Frontal cortex (tissue), 4 donors: ENCODE results near the gene NACA2. TPM values are rescaled to one million over a fixed set of nuclear protein-coding genes. Genes with fewer than 3 reads are reported as not detected.
"Not testable (repeated sequence)": the region's sequence is repeated elsewhere in the genome, so short reads cannot be mapped to it uniquely, and the experiment has no call there.

Experiments
- DNase-seq, 2 donors: peaks; one replicate each; pipeline ENCODE4 v3.0.0; 2012; ENCODE audit warnings: low spot score in 2 of 2
- FAIRE-seq: peaks from 2 replicates; lab custom pipeline; 2012; peaks lifted over from hg19 to GRCh38; lab: Jason Lieb, UNC
- total RNA-seq: library from RNA; depleted of rRNA; stranded (reverse); fragments of >200 nt; gene quantifications from one replicate; pipeline ENCODE4 v1.2.3, GENCODE V29; 2014
- donor health status: control.
- donor health status: control.
- donor health status: control.

NACA2 gene
- total RNA-seq, 1 donor from 2014 or later, result not detected

DNA sequence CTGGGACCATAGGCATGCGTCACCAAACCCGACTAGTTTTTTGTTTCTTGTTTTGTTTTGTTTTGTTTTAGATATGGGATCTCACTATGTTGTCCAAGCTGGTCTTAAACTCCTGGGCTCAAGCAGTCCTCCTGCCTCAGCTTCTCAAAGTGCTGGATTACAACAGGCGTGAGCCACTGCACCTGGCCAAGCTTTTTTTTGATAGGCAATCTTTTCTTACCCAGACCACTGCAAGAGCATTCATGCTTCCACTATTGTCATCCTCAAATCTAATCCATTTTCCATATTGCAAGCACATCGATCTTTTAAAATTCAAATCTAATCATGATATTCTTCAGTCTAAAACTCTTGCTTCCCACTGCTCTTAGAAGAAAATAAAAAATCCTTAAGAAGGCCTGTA is 10.3 kb upstream of the NACA2 start:
- DNase-seq (no peak), FAIRE-seq (no peak)

DNA sequence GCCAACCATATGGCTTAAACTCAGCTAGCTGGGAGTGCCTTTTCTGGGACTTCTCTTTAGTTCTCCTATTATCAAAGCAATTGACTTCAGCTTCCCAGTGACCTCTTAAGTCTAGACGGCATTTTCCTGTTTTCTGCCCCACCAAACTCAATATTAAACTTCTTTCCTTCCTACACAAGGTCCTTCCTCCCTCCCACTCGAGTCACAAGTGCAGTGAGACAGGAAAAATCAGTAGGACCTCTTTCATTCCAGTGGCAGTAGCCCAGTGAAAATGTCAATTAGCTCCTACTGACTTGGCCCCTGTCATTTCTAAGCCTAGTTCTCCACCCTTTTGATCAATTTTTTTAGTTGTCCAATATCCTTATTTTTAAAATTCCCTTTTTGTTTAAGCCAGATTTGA is 9.6 kb upstream of the NACA2 start:
- FAIRE-seq (no peak), DNase-seq (no peak)

GRCh38 chr17:61599608-61600007 is 8.6 kb upstream of the NACA2 start:
- FAIRE-seq (no peak), DNase-seq (no peak)

- FAIRE-seq, result no peak
- no peak for DNase-seq
Observed at GRCh38 chr17:61598014-61598413, 7.0 kb upstream of the NACA2 start.

DNA sequence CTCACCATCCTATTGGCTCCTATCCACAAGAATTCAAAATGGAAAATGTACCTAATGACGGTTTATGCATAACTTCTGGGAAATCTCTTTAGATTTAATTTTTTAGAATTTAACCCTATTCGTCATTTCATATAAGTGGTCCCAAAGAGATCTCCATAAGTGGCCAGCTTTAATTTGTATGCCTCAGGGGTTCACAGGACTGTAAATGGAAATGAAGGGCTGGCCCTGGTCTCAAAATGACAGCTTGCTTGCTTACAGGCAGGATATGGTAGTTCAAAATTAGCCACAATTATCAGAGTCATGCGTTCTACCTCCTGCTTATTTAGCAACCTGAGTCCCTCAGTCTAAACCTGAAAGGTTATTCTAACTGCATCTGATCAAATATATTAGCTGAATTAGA is 6.6 kb upstream of the NACA2 start:
- no peak for FAIRE-seq

GRCh38 chr17:61595418-61596186 is 4.6 kb upstream of the NACA2 start:
- FAIRE-seq (no peak), DNase-seq (no peak)

More for the DNA sequence above, 6.6 kb upstream of the NACA2 start:
- no peak for DNase-seq

DNA sequence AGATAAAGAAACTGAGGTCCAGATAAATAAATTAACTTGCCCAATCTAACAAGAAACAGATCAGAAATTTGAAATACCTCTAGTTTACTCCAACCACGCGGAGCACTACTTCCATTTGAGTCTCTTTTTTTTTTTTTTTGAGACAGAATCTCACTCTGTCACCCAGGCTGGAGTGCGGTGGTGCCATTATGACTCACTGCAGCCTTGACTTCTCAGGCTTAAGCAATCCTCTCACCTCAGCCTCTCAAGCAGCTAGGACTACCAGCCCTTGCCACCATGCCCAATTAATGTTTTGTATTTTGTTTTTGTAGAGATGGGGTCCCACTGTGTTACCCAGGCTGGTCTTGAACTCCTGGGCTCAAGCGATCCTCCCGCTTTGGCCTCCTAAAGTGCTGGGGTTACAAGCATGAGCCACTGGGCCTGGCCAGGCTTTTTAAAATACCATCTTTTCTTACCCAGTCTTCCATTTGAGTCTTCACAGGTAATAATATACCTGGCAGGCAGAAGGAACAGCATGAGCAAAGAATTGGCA is 3.3 kb upstream of the NACA2 start:
- no peak for FAIRE-seq
- no peak for DNase-seq

- DNase-seq (no peak), FAIRE-seq (no peak)
Observed at GRCh38 chr17:61593426-61593825, 2.4 kb upstream of the NACA2 start.

DNA sequence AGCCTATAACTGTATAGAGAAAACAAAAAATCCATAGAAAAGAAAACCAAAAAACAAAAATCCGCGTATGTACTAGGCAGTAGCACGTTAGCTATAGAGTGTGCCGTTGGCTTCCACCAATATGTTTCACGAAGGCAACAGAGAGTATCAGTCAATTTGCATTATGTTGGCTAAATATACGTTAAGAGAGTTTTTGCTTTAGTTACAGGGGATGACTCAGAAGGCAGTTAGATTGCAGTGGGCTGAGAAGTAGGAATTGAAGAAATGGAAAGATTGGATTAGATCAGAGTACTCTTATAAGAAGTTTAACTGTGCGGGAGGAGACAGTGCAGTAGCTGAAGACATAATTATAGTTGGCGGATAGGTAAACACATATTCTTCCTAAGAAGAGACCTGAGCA is 911 bp upstream of the NACA2 start:
- FAIRE-seq, result no peak

GRCh38 chr17:61589990-61590389 is 1.0 kb downstream of the NACA2 start:
- FAIRE-seq (no peak), DNase-seq (no peak)

More for the DNA sequence above, 911 bp upstream of the NACA2 start:
- DNase-seq, result no peak

GRCh38 chr17:61587807-61588660 is 3.0 kb downstream of the NACA2 start:
- FAIRE-seq (no peak), DNase-seq (no peak)

DNA sequence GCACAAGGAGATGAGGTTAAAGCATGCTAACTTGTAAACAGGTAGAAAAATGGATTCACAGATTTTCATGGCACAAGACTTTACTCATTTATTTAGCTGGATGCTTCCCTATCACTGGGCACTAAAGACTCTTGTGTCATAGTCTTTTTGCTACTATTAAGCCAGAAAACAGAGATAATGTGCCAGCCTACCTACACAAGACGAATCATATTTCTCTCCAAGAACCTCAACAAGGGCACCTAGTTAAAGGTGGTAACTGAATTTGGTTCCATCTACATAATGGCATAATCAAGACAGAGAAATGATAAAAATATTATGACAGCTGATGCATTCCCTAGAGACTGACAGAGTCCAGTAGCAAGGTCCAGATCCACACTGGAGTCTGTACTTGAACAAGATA is 3.8 kb downstream of the NACA2 start:
- no peak for DNase-seq
- no peak for FAIRE-seq

GRCh38 chr17:61586622-61587021 is 4.4 kb downstream of the NACA2 start:
- DNase-seq, FAIRE-seq: not testable (repeated sequence)

DNA sequence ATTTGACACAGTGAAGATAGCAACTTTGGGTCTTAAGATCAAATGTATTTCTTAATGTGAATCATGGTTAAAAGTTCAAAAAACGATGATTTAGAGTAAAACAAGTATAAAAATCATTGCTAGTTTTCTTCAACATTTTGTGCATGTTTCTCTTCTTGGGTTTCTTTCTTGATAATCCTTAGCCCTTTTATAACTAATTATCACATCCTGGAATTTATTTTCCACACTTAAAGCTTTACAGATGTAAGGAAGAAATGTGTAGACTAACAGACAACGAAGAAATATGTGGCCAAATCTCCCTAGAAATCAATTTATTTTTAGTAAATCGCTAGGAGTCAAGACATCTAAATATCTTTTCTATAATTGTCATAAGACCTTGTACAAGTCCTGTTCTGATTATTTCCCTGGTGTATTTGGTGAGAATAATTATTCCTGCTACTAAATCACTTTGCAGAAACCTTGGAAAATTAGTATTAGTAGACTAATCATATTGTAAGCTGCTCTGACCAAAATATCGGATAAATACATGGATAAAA is 4.9 kb downstream of the NACA2 start:
- DNase-seq (no peak), FAIRE-seq (no peak)

GRCh38 chr17:61584866-61585265 is 6.2 kb downstream of the NACA2 start:
- FAIRE-seq (no peak), DNase-seq (no peak)

DNA sequence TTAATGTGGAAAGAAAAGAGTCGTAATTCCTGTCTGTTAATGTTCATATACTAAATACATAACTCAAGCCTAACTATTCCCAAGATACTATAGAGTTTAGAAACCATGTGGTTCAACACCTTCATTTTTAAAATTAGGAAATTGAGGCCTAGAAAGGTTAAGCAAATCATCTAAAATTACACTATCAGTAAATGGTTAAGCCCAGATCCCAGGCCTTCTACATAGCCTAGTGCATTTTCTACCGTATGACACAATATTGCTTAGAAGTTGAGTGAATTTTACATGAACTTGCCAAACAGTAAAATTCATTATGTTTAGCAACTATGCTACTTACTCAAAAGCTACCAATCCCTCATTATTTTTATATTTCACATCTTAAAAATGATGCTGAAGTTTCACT is 6.8 kb downstream of the NACA2 start:
- no peak for DNase-seq
- FAIRE-seq, result no peak

DNA sequence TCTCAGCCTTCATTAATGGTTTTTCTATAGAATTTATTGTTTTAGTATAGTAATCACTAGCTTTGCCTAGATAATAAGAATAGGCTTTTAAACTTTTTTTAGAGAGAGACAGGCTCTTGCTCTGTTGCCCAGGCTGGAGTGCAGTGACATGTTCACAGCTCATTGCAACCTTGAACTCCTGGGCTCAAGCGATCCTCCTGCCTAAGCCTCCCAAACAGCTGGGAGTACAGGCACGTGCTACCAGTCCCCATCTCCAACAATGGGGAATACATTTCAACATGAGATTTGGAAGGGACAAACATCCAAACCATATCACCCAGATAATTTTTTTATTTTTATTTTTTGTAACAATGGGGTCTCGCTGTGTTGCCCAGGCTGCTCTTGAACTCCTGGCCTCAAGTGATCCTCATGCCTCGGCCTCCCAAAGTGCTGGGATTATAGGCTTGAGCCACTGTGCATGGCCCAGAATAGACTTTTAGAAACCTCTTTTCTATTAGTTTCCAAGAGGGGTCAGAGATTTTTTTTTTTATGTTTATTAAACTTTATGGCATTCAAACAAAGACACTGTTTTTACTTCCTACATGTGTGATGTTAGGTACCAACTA is 7.3 kb downstream of the NACA2 start:
- FAIRE-seq, result no peak
- no peak for DNase-seq

DNA sequence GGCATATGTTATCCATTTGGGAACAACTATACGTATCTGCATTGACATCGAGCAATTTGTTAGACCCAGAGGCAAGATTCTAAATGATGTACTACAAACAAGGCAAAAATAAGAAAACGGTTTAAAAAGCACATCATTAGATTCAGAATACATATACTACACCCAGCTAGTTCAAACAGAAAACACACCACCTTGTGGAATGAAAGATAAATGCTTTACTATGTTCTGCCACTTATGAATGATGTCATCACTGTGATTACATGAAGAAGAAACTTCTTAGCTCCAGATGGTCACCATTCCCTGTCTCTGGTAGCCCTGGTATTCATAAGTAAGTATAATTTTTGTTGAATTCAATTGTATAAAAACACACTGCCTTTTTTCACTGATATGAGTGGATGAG is 7.8 kb downstream of the NACA2 start:
- DNase-seq, result no peak
- no peak for FAIRE-seq

DNA sequence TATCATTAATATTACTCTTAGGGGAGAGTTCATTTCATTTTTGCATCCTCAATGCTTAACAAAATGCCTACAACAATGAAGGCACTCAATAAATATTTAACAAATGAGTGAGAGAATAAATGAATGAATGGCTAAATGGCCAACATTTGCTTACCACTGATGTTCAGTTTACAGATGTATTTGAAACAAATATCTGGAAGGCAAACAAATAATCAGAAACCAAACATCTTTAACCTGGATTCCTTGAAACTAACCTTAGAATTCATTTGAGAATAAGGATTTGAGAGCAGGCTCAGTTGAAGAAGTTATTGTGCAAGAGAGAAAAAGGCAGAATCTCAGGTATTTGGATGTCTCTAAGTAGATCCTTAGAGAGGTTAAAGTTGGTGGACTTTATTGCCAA is 8.4 kb downstream of the NACA2 start:
- FAIRE-seq, result no peak
- no peak for DNase-seq

GRCh38 chr17:61581611-61582349 is 9.2 kb downstream of the NACA2 start:
- no peak for FAIRE-seq
- DNase-seq, result no peak
